KOPT-K1 (cell line): ENCODE measurements around the gene RCL1.

ENCODE experiments used
- H3K27ac ChIP-seq: fragments of 200-600 bp; sonication (generic); 2 replicates; pipeline ENCODE4 v1.5.1; 2016; ENCODE audit warnings: antibody characterized with exemption, mild to moderate bottlenecking, low read depth, low read length; ENCODE audit not compliant: poor library complexity, severe bottlenecking
- H3K36me3 ChIP-seq: fragments of 200-600 bp; sonication (generic); 2 replicates; pipeline ENCODE4 v1.5.1; 2017; ENCODE audit warnings: antibody characterized with exemption, mild to moderate bottlenecking, low read length, moderate library complexity; ENCODE audit not compliant: insufficient read depth
- H3K9me3 ChIP-seq: fragments of 200-600 bp; sonication (generic); 2 replicates; pipeline ENCODE4 v1.5.1; 2017; ENCODE audit warnings: antibody characterized with exemption, low read length, mild to moderate bottlenecking; ENCODE audit not compliant: insufficient read depth, poor library complexity, severe bottlenecking

Gene RCL1

DNA sequence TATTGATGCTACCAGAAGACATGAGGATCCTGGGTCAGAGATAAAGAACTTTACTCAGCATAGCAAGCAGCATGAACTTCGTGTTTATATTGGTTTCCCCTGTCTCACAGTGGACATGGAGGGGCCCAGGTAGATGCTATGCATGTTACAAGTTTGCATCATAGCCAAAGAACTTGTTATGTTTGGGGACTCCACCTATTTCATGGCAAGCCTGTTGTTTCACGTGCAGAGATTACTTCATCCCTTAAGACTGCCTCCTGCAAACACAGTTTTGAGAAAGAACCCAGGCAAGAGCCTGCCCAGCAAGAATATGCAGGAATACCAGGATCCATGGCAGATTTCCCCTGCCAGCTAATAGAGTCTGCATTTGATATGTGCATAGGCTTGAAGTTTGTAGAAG lies 68.4 kb downstream of the RCL1 start:
- H3K27ac ChIP-seq, result no peak overlapping the region
- peaks cover 51% of the 10 kb centered on the region for H3K36me3 ChIP-seq
- H3K9me3 ChIP-seq, result no peaks in the 10 kb centered on the region

DNA sequence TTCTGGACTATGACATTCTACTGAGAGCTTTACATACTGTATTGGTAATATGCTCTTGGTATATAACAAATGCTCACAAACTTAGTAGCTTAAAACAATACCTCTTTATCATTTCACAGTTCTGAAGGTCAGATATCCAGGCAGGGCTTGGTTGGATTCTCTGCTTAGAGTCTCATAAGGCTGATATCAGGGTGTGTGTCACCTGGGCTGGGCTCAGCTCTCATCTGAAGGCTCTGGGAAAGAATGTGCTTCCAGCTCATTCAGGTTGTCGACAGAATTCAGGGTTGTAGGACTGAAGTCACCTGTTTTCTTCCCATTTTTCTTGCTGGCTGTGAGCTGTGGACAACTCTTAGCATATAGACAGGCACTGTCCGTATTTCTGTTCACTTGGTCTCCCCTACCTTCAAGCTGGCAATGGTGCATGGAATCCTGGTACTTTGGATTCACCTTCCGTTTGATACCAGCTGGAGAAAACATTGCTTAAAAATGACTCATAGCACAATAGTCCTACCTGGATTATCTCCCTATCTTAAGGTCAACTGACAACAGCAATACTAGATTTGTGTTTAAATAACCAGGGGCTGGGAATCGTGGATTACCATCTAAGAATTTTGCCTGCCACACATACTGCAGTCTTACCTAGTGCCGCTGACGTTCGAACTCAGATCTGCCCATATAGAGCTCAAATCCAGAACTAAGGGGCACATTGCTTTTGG lies 69.2 kb downstream of the RCL1 start:
- H3K36me3 ChIP-seq, result peaks cover 51% of the 10 kb centered on the region
- H3K9me3 ChIP-seq, result no peaks in the 10 kb centered on the region
- H3K27ac ChIP-seq, result no peak overlapping the region

DNA sequence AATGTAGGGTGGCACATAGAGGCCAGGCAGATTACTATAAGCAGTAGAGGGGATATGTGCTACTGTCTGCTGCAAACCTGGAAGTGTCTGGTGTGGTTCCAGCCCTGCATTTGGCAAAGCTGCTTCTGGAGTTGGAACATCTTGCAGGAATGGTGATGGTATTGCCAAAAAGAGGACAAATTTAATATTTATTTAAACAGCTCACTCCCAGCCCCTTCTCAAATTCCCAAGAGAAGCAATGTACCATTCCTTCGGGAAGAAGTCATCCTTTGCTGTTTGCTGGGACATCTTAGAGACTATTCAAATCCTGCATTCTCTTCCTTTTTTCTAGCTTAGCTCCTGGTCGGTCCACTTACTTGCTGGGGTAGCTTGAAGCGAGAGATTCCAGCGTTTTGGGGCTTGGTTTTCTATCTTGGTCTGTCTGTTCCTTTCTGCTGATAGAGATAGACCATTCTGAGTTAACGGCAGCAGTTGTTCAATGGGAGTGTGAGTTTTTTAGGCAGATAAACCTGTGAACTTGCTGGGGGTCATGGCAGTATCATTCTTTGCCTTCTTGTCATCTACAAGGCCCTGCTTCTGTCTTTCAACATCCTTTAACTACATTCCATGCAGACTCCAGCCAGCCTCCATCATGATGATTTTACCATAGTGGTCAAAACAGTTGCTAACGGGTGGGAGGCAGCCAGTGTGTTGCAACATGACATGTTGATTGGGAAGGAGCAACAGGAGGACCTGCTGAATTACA lies 69.9 kb downstream of the RCL1 start:
- H3K27ac ChIP-seq, result no peak overlapping the region
- H3K9me3 ChIP-seq, result no peaks in the 10 kb centered on the region
- peaks cover 44% of the 10 kb centered on the region for H3K36me3 ChIP-seq

DNA sequence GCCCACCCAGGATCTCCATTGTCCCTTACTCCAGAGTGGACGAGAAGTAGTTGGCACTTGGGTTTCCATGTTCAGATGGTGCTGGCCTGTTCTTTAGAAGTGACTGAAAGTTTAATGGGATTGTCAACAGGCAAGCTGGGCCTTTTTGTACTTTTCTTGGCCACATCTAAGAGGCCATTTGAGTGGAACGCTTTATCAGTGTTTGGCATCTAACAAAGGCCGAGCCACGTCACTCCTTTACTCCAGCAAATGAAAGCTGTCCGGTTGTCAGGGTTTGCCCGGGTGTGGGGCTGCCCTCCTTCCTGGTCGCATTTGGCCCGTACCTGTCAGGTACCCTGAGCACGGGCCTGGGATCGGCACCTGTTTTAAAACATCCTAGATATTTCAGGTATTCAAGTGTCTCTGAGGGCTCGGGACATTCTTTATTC lies 71.5 kb downstream of the RCL1 start:
- H3K9me3 ChIP-seq, result no peaks in the 10 kb centered on the region
- no peak overlapping the region for H3K27ac ChIP-seq
- peaks cover 31% of the 10 kb centered on the region for H3K36me3 ChIP-seq

DNA sequence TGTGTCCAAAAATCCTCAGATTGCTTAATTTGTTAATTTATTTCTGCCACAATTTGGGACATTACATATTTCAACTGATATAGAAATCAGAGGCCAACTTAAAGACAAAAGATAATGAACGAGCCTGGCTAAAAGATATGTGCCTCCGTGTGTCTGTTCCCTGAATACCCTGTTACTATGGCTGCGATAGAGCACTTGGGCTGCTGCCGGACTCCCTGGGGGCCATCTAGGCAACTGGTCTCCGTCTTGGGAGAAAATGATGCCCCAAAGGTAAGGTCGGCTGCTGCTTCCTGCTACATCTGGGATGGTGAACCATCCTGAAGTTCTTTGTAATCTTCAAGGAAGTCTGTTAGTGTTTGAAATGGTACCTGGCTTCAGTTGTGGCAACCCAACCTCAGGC lies 72.0 kb downstream of the RCL1 start:
- H3K36me3 ChIP-seq, result peaks cover 27% of the 10 kb centered on the region
- H3K9me3 ChIP-seq, result no peaks in the 10 kb centered on the region
- H3K27ac ChIP-seq, result no peak overlapping the region

DNA sequence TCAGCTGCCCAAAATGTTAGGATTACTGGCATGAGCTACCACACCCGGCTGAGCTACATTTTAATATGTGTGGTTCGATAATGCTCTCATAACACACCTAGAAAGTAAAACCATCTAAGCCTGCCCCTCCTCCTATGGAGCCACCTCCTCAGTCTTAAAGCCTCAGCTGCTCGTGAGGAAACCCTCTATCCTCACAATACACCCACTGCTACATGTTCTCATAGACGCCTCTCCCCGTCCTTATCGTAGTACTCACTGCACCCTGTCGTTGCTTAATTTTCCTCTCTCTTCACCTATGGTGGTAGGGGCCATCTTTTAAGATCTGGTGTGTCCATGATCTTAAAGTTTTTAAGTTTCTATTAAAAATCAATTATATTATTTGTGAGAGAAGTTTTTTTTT lies 72.9 kb downstream of the RCL1 start:
- no peaks in the 10 kb centered on the region for H3K9me3 ChIP-seq
- H3K36me3 ChIP-seq, result peaks cover 19% of the 10 kb centered on the region
- no peak overlapping the region for H3K27ac ChIP-seq

DNA sequence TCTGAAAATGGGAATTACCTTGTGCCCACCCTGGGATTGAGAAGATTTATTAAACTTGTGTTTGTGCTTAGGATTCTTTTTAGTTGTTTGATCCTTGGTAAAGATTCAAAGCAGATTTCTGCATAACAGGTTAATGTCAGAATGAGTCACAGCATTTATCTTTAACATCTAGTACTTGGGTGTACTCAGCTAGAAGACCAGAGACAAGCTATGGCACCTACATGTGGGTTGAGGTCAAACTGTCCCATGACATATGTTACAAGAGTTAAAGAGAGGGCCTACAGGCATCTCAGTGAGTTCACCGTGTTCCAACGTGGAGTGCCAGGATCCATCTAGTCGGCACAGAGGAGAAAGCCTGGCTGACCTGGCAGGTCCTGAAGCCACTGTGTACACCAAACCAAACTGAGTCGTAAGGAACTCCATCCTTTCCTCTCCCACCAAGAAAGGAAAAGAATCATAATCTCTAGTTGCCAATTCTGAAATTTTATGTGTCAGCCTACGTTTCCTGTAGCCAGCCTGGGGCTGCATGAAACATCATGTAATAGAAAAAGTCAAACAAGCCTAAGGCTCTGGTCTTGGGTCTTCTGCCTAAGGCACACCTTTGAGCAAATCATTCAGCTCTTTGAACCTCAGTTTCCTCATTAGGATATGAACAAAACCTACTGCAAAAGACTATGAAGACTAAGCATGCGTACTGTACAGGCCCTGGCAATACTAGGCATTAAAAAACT lies 73.7 kb downstream of the RCL1 start:
- H3K9me3 ChIP-seq, result no peaks in the 10 kb centered on the region
- no peak overlapping the region for H3K27ac ChIP-seq
- H3K36me3 ChIP-seq, result peaks cover 12% of the 10 kb centered on the region

DNA sequence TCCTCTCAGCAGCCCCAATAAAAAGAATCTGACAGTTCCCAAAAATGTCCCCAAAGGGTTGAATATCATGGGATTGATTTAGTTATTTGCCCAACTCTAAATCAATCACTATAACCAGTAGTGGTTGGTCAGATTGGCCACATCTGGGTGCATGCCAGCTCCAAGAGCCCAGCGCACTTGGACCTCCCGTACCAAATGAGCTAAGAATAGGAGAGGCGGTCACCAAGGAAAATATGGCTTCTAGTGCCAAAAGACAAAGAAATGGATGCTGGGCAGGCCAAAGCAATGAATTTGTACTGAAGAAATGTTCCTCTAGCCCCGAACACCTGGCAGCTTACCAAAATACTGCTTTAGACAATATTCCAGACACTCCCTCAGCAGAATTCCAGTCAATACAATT lies 80.3 kb downstream of the RCL1 start:
- Histone ChIP-seq H3K36me3 (no peaks in the 10 kb centered on the region), H3K27ac (no peak overlapping the region), H3K9me3 (no peaks in the 10 kb centered on the region)

DNA sequence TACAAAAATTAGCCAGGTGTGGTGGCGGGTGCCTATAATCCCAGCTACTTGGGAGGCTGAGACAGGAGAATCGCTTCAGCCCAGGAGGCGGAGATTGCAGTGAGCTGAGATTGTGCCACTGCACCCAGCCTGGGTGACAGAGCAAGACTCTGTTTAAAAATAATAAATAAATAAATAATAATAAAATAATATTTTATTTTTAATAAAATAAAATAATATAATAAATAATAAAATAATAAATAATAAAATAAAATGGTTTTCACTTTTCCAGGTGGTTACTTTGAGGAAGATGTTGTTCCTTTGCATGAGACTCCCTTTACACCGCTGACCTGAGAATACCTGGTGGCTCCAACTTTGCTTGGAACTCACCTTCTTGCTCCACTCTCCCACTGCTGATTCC lies 82.8 kb downstream of the RCL1 start:
- Histone ChIP-seq H3K27ac (no peak overlapping the region), H3K36me3 (no peaks in the 10 kb centered on the region), H3K9me3 (no peaks in the 10 kb centered on the region)

DNA sequence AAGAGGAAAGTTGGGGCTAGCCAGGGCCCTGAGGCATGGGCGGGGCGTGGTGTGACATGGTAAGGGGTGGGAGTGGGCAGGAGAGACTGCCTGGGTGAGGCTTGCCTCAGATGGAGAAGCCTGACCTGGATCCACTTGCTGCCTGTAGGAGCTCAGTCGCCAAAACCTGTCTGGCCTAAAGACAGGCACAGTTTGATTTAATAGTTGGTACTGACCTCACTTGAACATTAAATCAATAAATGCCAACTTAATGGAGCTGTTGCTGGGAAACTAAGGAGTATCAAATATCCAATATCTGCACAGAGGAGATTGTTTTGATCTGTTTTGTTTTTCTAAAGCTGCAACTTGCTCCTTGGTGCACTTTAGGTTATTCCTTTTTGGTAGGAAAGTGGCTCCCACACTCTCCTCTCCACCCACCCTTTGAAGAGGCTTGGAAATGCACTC lies 86.4 kb downstream of the RCL1 start:
- no peaks in the 10 kb centered on the region for H3K36me3 ChIP-seq
- H3K27ac ChIP-seq, result no peak overlapping the region
- H3K9me3 ChIP-seq, result no peaks in the 10 kb centered on the region

DNA sequence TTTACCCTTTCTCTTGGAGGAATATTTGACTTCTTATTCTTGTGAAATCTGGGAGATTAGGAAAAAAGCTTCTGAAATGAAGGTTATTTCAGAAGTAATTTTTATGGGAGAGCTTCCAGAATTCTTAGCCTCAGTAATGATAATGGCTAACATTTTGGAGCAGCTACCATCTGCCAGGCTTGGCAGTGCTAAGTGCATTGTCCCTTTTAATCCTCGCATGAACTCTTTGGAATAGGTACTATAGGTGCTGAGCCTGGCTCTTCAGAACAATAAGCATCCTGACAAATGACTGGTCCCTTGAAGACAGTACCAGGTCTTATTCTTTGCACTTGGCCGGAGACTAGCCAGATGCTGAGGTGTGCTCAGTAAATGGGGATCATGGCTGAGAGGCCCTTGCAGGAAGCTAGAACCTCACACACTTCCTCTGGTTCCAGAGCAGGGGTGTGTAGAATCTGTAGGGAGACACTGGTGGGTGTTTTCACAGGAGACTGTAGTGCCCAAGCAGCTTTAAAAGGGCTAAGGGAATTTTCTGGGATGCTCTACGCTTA lies 90.7 kb downstream of the RCL1 start:
- H3K27ac ChIP-seq, result no peak overlapping the region
- H3K9me3 ChIP-seq, result no peaks in the 10 kb centered on the region
- H3K36me3 ChIP-seq, result no peaks in the 10 kb centered on the region

DNA sequence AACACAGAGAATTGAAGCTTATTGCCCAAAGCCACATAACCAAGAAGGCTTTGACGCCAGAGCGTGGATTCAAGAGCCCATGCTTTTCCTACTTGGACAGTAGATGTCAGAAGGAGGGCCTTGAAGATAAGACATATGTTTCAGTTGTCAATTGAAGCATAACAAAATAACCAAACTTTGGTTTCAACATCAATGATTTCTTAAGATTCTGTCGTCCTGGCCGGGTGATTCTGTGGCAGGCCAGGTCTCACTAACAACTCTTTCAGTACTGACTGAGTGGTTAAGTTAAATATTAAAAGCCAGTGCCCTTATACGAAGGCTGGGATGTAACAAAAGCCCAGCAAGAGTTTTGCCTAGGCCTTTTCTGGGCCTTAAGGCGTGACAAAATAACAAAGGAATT lies 94.0 kb downstream of the RCL1 start:
- Histone ChIP-seq H3K36me3 (no peaks in the 10 kb centered on the region), H3K9me3 (no peaks in the 10 kb centered on the region), H3K27ac (no peak overlapping the region)

DNA sequence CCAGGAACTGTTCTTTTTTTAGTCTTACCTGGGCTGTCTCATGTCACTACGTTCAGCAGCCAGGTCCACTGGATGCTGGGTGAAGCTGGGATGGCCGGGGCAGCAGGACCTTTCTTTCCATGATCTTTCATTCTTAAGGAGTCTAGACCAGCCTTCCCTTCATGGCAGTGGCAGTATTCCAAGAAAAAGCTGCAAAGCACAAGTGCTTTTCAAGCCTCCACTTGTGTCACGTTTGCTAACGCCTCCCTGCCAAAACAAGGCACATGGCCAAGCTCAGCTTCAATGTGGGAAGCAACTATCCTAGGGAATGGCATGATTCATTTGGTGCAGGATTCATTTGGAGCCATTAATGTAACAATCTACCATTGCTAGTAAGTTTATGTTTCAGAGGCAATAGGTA lies 94.8 kb downstream of the RCL1 start:
- no peaks in the 10 kb centered on the region for H3K9me3 ChIP-seq
- no peak overlapping the region for H3K27ac ChIP-seq
- H3K36me3 ChIP-seq, result no peaks in the 10 kb centered on the region

DNA sequence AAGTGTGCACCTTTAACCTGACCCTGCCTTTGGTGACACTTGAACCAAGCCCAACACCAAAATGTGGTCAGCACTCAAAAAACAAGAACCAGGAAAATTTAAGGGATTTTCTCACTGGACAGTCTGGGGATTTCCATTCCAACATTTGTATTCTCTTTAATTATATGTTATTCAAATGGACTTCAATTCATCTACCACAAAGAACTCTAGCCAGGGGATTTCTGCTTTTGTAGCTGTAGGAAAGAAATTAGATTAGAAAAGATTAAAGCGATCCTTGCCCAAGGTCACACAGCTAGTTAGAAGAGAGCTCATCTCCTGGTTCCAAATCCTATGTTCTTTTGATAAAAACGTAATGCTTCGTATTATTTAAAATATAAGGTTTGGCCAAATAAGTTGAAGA lies 97.5 kb downstream of the RCL1 start:
- Histone ChIP-seq H3K9me3 (no peaks in the 10 kb centered on the region), H3K27ac (no peak overlapping the region), H3K36me3 (no peaks in the 10 kb centered on the region)

DNA sequence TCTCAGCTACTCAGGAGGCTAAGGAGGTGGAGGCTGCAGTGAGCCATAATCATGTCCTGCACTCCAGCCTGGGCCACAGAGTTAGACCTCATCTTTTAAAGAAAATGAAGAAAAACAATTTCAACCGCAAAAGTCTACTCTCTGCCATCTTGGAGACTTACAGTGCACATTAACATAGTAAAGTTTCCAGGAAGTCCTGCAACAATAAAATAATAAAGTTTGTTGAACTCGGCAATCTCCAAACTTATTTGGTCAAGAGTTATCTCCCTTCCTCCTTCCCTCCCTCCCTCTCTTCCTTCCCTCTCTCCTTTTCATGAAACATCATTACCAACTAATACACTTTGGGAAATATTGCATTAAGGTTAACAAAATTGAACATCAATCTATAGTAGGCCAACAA lies 98.2 kb downstream of the RCL1 start:
- no peak overlapping the region for H3K27ac ChIP-seq
- no peaks in the 10 kb centered on the region for H3K9me3 ChIP-seq
- no peaks in the 10 kb centered on the region for H3K36me3 ChIP-seq
